Stimulated activated CD8-positive, alpha-beta memory T cell treated with anti-CD3 and anti-CD28 coated beads, Interleukin-15, amount 100 ng/mL, for 24 hours (primary cell): ENCODE measurements around the gene NUDT2.
A peak's percentile ranks its signal among the peaks of the same experiment; 100 is the strongest.
"Not testable (repeated sequence)": the region's sequence is repeated elsewhere in the genome, so short reads cannot be mapped to it uniquely, and the experiment has no call there.

Experiments
- DNase-seq: peaks from one replicate; pipeline ENCODE4 v3.0.0-alpha.2; 2020; ENCODE audit warnings: low read depth

The NUDT2 gene

GRCh38 chr9:34328987-34329832, at the start of gene NUDT2, which contains the start of gene KIF24:
Gene NUDT2 (plus strand): TSS chr9:34329569. CDS start chr9:34339040, 9,471 bp downstream.
Gene KIF24 (minus strand): TSS chr9:34329268. CDS start chr9:34311346, 17,922 bp downstream.
- DNase-seq = peak; percentile 83

DNA sequence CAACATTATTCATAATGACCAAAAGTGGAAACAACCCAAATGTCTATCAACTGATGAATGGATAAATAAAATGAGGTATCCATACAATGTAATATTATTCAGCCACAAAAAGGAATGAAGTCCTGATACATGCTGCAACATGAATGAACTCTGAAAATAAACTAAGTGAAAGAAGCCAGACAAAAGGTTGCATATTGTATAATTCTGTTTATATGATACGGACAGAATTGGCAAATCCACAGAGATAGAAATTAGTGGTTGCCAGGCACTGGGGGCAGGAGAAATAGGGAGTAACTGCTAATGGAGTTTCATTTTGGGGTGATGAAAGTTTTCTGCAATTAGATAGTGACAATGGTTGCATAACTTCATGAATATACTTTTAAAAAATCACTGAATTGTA, 47.3 kb upstream of the NUDT2 start:
- no peak for DNase-seq

- no peak for DNase-seq
These were observed 40.2 kb upstream of the NUDT2 start for GRCh38 chr9:34289159-34289558.

- no peak for DNase-seq
These were observed 38.3 kb upstream of the NUDT2 start for GRCh38 chr9:34291023-34291422.

GRCh38 chr9:34291423-34291822, 37.9 kb upstream of the NUDT2 start:
- no peak for DNase-seq

DNA sequence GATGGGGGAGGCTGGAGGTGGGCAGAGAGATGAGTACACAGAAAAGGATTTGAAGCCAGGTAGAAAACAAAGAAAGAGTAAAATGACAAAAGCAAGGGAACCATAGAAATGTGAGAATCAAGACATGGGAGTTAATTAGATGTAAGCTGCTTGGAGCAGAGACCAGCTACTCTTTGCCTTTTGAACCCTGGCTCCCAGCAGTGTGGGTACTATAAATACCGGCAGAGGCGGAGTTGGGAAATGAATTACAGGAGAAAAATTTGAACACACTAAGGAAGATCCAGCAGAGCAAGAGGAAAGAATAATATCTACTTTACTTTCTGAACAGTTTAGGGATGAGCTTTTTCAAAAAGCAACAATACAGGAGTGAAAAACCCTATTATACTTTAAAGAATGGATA, 36.8 kb upstream of the NUDT2 start:
- DNase-seq = no peak

DNA sequence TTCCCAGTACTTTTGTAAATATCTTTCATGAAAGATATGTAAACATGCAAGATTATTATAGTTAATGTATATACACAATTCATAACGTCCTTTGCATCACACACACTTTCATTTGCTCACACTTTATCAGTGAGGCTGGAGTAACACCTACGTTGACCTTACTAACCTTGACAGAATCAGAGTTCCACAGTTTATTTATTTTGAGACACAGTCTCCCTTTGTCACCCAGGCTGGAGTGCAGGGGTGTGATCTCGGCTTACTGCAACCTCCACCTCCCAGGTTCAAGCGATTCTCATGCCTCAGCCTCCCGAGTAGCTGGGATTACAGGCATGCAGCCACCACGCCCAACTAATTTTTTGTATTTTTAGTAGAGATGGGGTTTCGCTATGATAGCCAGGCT, 28.3 kb upstream of the NUDT2 start:
- DNase-seq = not testable (repeated sequence)

- DNase-seq = not testable (repeated sequence)
These were observed 21.1 kb upstream of the NUDT2 start for GRCh38 chr9:34308316-34308715.

DNA sequence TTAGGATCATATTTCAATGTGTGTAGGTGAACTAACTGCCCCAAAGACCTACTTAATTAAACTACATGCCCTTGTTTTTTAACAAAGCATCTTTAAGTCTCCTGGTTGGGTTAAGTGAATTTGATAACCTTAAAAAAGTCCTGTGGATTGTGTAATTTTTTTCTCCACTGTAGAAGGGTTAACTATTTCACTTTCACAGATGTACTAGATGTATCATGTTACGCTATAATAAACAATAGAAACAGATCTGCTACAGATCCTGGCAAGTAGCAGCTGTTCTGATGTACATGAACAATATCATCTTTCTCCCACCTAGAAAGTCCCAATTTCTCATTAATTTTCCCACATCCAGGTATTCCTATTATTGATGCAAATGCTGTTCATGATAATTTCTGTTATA, 19.2 kb upstream of the NUDT2 start:
- DNase-seq = no peak

GRCh38 chr9:34311499-34312185, 17.7 kb upstream of the NUDT2 start:
- DNase-seq = no peak

DNA sequence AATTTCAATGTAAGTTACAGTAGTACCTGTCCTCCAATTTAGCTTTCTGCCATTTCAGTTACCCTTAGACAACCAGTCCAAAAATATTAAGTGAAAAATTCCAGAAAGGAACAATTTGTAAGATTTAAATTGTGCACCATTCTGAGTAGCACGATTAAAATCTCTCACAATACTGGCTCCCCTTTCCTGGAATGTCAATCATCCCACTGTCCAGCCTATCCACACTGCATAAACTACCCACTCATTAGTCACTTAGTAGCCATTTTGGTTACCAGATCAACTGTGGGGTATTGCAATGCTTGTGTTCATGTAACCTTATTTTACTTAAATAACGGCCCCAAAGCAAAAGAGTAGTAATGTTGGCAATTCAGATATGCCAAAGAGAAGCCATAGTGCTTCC, 11.9 kb upstream of the NUDT2 start:
- no peak for DNase-seq

GRCh38 chr9:34318163-34318790, 11.1 kb upstream of the NUDT2 start:
- DNase-seq = no peak

DNA sequence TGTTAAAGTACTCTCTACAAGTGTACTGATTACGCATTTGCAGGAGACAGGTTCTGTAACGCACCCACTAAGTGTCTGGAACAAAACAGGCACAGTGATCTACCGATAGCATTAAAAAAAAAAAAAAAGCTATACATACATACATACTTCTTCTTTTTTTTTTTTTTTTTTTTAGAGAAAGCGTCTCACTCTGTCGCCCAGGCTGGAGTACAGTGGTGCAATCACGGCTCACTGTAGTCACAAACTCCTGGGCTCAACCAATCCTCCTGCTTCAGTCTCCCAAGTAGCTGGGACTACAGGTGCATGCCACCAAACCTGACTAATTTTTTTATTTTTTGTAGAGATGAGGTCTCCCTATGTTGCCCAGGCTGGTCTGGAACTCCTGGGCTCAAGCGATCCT, 7.9 kb upstream of the NUDT2 start:
- no peak for DNase-seq

- DNase-seq = no peak
These were observed 6.3 kb upstream of the NUDT2 start for GRCh38 chr9:34322899-34323591.

DNA sequence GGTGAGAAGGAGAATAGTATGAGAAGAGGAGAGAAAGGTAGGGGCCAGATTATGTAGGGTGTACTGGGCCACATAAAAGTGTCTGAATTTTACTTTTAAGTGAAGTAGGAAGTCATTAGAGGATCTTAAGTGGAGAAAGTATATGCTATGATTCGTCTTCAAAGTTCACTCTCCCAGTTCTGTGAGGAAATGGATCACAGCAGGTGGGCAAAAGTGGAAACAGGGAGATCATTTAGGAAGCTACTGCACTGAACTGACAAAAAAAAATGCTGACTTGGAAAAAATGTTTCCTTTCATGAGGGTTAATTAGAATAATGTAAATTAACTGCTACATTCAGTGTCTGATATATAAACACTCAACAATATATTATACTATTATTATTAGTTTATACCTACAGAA, 2.7 kb upstream of the NUDT2 start:
- DNase-seq = no peak

DNA sequence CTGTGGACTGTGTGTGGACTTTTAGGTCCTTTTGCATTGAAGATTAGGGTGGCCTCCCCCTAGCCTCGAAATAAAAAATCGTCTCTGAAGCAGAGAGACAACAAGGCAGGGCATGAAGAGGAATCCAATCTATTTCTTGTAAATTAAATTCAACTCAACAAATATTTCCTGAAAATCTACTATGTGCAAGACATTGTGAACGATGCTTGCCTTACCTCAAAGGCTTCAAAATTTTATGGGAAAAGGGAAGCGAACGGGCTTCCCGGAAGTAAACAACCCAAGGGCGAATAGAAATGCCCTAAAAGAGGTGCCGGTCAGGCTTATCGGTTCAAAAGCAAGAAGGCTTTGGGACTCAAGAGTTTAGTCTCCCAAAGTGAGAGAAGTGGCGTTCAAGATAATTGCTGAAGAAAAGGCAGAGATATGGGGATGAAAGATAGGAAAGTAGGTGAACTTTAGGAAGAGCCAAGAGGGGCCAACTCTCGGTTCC, 826 bp upstream of the NUDT2 start:
- DNase-seq = no peak

DNA sequence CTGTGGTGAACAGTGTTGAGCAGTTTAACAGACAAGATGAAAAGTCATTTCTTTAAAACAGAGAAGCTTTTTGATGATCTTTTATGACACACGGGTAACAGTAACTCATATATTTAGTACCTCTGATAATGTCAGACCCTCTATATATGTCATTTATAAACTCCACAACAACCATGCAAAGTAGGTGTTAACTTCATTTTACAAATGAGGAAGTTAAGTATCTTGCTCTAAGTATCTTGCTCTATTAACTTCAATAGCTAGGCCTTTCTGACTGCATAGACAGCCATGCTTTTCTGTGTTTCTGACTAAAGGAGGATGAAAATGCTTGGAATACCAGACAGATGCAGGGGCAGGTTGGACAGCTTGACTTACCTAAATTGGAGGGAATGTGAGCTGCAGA, 1.8 kb downstream of the NUDT2 start:
- DNase-seq = no peak

GRCh38 chr9:34332076-34332964, 3.0 kb downstream of the NUDT2 start:
- DNase-seq = no peak

DNA sequence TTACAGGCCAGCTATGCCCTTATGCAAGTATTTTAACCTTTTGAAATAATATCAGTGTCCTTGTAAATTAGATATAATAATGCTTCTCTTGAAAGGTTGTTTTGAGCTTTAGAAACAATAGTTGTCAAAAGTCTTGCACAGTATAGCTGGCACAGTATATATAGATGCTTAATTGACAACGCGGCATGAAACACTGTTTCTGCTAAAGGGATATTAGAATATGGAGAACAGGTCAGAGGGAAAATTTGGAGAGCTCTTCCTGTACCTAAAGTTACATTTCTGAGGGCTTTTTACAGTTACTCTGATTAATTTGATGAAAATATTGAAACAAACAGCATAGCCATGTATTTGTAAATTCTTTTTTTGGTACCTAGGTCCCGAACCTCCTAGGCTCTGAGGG, 4.5 kb downstream of the NUDT2 start:
- DNase-seq = no peak

GRCh38 chr9:34334337-34334824, 5.0 kb downstream of the NUDT2 start:
- DNase-seq = no peak

DNA sequence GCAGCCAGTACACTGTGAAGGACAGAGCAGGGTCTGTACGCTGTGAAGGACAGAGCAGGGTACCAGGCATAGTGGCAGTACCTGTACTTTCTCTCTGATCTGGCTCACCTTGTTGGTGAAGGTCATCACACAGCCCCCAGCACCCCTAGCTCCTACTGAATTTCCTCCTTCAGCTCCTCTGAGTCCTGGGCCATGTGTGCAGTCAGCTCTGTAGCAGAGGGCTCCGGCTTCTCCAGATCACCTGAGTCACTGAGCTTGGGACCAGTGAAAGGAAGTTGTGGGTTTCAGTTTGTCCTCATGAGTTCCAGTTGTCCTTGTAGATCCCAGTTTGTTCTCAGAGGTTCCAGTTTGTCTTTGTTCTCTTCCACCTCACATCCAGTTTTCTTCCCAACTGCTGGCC, 5.5 kb downstream of the NUDT2 start:
- DNase-seq = no peak
